Measurements from ENCODE around the gene ZNF292.

ZNF292 gene

GRCh38 chr6:87250019-87250418 lies 94.7 kb downstream of the ZNF292 start:
- H3K9me3 ChIP-seq (ENCODE audit: control insufficient read depth, insufficient read depth, low read length) = no peaks in the 10 kb centered on the region
- no peak overlapping the region for H3K9ac ChIP-seq (ENCODE audit: low read depth, low read length)
- peaks cover 15% of the 10 kb centered on the region for H3K36me3 ChIP-seq (ENCODE audit: insufficient read depth, low read length)
- H3K4me1 ChIP-seq (ENCODE audit: insufficient read depth, low read length) = no peaks in the 10 kb centered on the region

GRCh38 chr6:87251225-87251624 lies 95.9 kb downstream of the ZNF292 start:
- peaks cover 25% of the 10 kb centered on the region for H3K36me3 ChIP-seq (ENCODE audit: insufficient read depth, low read length)
- no peak overlapping the region for H3K9ac ChIP-seq (ENCODE audit: low read depth, low read length)
- no peaks in the 10 kb centered on the region for H3K4me1 ChIP-seq (ENCODE audit: insufficient read depth, low read length)
- H3K9me3 ChIP-seq (ENCODE audit: control insufficient read depth, insufficient read depth, low read length) = 0 out of 2 replicates have a peak, but pooled peaks cover 1% of the 10 kb centered on the region

GRCh38 chr6:87251725-87252124 lies 96.4 kb downstream of the ZNF292 start:
- H3K9me3 ChIP-seq (ENCODE audit: control insufficient read depth, insufficient read depth, low read length) = 0 out of 2 replicates have a peak, but pooled peaks cover 3% of the 10 kb centered on the region
- H3K4me1 ChIP-seq (ENCODE audit: insufficient read depth, low read length) = no peaks in the 10 kb centered on the region
- H3K36me3 ChIP-seq (ENCODE audit: insufficient read depth, low read length) = peaks cover 27% of the 10 kb centered on the region
- no peak overlapping the region for H3K9ac ChIP-seq (ENCODE audit: low read depth, low read length)

DNA sequence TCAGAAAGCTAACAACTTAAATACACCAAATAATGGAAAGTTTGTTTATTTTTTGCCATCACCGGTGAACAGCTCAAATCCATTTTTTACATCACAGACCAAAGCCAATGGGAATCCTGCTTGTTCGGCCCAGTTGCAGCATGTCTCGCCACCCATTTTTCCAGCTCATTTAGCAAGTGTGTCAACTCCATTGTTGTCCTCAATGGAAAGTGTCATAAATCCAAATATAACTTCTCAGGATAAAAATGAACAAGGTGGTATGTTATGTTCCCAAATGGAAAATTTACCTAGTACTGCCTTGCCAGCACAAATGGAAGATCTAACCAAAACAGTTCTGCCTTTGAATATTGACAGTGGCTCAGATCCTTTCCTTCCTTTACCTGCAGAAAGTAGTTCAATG lies 101.7 kb downstream of the ZNF292 start:
- 0 out of 2 replicates have a peak, but pooled peaks cover 3% of the 10 kb centered on the region for H3K9me3 ChIP-seq (ENCODE audit: control insufficient read depth, insufficient read depth, low read length)
- H3K9ac ChIP-seq (ENCODE audit: low read depth, low read length) = no peak overlapping the region
- H3K36me3 ChIP-seq (ENCODE audit: insufficient read depth, low read length) = peaks cover 28% of the 10 kb centered on the region
- H3K4me1 ChIP-seq (ENCODE audit: insufficient read depth, low read length) = no peaks in the 10 kb centered on the region; the same call in 1 of the 2 replicates

GRCh38 chr6:87257565-87257964 lies 102.2 kb downstream of the ZNF292 start:
- peaks cover 28% of the 10 kb centered on the region for H3K36me3 ChIP-seq (ENCODE audit: insufficient read depth, low read length)
- H3K9ac ChIP-seq (ENCODE audit: low read depth, low read length) = no peak overlapping the region
- H3K4me1 ChIP-seq (ENCODE audit: insufficient read depth, low read length) = no peaks in the 10 kb centered on the region; the same call in 1 of the 2 replicates
- 0 out of 2 replicates have a peak, but pooled peaks cover 3% of the 10 kb centered on the region for H3K9me3 ChIP-seq (ENCODE audit: control insufficient read depth, insufficient read depth, low read length)

- H3K4me1 ChIP-seq (ENCODE audit: insufficient read depth, low read length) = no peaks in the 10 kb centered on the region; the same call in 1 of the 2 replicates
- H3K9ac ChIP-seq (ENCODE audit: low read depth, low read length) = no peak overlapping the region
- H3K9me3 ChIP-seq (ENCODE audit: control insufficient read depth, insufficient read depth, low read length) = 0 out of 2 replicates have a peak, but pooled peaks cover 3% of the 10 kb centered on the region
- peaks cover 28% of the 10 kb centered on the region for H3K36me3 ChIP-seq (ENCODE audit: insufficient read depth, low read length)
Observed at GRCh38 chr6:87257975-87258374, 102.6 kb downstream of the ZNF292 start.

DNA sequence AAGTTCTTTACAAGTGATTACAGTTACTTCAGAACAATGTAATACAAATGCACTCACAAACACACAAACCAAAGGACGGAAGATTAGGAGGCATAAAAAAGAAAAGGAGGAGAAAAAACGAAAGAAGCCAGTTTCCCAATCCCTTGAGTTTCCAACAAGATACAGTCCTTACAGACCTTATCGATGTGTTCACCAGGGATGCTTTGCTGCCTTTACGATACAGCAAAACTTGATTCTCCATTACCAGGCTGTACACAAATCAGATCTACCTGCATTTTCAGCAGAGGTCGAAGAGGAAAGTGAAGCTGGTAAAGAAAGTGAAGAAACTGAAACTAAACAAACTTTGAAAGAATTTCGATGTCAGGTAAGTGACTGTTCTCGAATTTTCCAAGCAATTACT lies 104.4 kb downstream of the ZNF292 start:
- Histone ChIP-seq H3K9ac (ENCODE audit: low read depth, low read length) (no peak overlapping the region), H3K36me3 (ENCODE audit: insufficient read depth, low read length) (peaks cover 24% of the 10 kb centered on the region), H3K4me1 (ENCODE audit: insufficient read depth, low read length) (no peaks in the 10 kb centered on the region; the same call in 1 of the 2 replicates), H3K9me3 (ENCODE audit: control insufficient read depth, insufficient read depth, low read length) (0 out of 2 replicates have a peak, but pooled peaks cover 3% of the 10 kb centered on the region)

DNA sequence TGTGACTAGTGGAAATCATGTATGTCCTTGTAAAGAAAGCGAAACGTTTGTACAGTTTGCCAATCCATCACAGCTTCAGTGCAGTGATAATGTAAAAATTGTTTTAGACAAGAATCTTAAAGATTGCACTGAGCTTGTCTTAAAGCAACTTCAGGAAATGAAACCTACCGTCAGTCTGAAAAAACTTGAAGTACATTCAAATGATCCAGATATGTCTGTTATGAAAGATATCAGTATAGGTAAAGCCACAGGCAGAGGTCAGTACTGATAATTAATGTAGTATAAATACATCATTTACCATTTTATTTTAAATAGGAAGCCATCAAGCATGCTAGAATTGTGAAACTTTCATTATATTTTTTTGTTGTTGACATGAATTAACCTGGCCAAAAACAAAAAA lies 106.2 kb downstream of the ZNF292 start:
- no peak overlapping the region for H3K9ac ChIP-seq (ENCODE audit: low read depth, low read length)
- no peaks in the 10 kb centered on the region; the same call in 1 of the 2 replicates for H3K4me1 ChIP-seq (ENCODE audit: insufficient read depth, low read length)
- no peaks in the 10 kb centered on the region for H3K9me3 ChIP-seq (ENCODE audit: control insufficient read depth, insufficient read depth, low read length)
- peaks cover 11% of the 10 kb centered on the region; the same call in 1 of the 2 replicates for H3K36me3 ChIP-seq (ENCODE audit: insufficient read depth, low read length)

DNA sequence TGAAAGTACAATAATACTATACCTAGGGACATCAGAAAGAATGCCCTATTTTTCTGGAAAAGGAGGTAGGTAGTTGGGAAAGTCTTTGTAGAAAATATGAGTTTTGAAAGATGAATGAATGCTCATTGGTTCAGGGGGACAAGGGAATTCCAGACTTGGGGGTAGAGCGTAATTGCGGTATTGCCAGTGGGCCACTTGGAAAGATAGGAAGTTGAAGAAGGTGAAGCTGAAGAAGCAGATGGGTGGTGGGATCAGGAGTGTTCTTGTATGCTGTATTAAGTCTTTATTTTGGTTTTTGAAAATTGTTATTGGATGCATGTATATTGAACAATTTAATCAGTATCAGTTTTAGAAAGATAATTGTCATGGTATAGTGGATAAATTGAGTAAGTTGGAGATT lies 109.1 kb downstream of the ZNF292 start:
- Histone ChIP-seq H3K9me3 (ENCODE audit: control insufficient read depth, insufficient read depth, low read length) (no peaks in the 10 kb centered on the region), H3K4me1 (ENCODE audit: insufficient read depth, low read length) (no peaks in the 10 kb centered on the region), H3K36me3 (ENCODE audit: insufficient read depth, low read length) (peaks cover 5% of the 10 kb centered on the region; the same call in 1 of the 2 replicates), H3K9ac (ENCODE audit: low read depth, low read length) (no peak overlapping the region)

DNA sequence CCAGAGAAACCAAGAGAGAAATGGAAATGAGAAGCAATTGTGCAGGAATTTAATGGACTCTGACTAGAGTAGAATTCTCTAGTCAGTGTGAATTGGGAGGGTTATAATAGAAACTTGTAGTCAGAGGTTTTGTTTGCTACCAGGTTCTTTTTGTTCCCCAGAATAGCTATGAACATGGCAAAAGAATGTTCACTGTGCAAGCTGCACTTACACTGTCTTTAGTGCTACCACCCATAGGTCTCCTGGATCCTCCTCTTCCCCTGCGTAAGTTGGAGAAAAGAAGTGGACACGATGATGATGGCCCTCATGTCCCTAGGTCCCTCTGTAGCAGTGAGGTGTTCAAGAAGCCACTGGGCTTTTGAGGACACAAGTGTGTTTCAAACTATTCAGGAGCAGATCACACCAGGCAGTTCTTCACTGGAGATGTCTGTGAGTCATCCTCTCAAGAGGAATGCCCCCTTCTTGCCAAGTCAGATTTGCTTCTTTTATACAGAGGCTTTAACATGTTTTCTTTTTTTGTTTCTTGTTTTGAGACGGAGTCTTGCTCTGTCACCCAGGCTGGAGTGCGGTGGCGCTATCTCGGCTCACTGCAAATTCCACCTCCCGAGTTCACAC lies 119.4 kb downstream of the ZNF292 start:
- no peaks in the 10 kb centered on the region for H3K9me3 ChIP-seq (ENCODE audit: control insufficient read depth, insufficient read depth, low read length)
- H3K36me3 ChIP-seq (ENCODE audit: insufficient read depth, low read length) = no peaks in the 10 kb centered on the region
- no peak overlapping the region for H3K9ac ChIP-seq (ENCODE audit: low read depth, low read length)
- no peaks in the 10 kb centered on the region for H3K4me1 ChIP-seq (ENCODE audit: insufficient read depth, low read length)

DNA sequence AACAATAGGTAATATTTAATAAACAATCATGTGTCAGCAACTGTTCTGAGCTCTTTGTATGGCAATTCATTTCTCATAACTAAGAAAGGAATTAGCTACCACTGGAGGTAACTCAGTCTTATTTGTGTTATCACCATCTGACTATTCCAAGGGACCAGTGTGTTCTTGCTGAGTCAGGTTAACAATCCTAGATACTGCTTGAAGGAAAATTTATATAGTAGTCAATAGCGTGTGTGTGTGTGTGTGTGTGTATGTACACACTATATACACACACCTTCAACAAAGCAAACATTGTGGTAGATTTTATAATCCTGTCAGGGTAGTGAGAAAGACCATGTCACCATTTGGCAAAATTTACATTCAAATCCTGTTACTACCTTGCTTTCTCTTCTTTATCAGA lies 121.3 kb downstream of the ZNF292 start:
- H3K4me1 ChIP-seq (ENCODE audit: insufficient read depth, low read length) = no peaks in the 10 kb centered on the region
- no peak overlapping the region for H3K9ac ChIP-seq (ENCODE audit: low read depth, low read length)
- H3K9me3 ChIP-seq (ENCODE audit: control insufficient read depth, insufficient read depth, low read length) = no peaks in the 10 kb centered on the region
- no peaks in the 10 kb centered on the region for H3K36me3 ChIP-seq (ENCODE audit: insufficient read depth, low read length)

- Histone ChIP-seq H3K36me3 (ENCODE audit: insufficient read depth, low read length) (no peaks in the 10 kb centered on the region), H3K9ac (ENCODE audit: low read depth, low read length) (no peak overlapping the region), H3K4me1 (ENCODE audit: insufficient read depth, low read length) (no peaks in the 10 kb centered on the region), H3K9me3 (ENCODE audit: control insufficient read depth, insufficient read depth, low read length) (no peaks in the 10 kb centered on the region)
Observed at GRCh38 chr6:87277123-87277522, 121.8 kb downstream of the ZNF292 start.

DNA sequence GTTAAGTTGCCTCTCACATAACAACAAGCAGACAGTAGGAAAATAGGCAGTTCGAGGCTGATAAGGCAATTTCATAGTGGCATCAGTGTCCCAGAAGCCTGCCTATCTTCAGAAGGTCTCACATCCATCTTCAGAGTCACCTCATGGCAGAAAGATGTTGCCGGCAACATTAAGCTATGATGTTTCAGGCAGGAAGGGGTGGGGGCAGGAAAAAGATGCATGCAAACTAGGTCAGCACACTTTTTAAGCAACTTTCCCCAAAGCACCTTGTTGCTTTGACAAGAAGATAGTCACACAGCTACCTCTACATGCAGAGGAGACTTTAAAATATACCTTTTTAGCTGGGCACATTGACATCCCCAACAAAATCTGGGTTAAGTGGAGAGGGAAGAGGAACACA lies 123.8 kb downstream of the ZNF292 start:
- no peaks in the 10 kb centered on the region for H3K9me3 ChIP-seq (ENCODE audit: control insufficient read depth, insufficient read depth, low read length)
- no peaks in the 10 kb centered on the region for H3K36me3 ChIP-seq (ENCODE audit: insufficient read depth, low read length)
- no peaks in the 10 kb centered on the region for H3K4me1 ChIP-seq (ENCODE audit: insufficient read depth, low read length)
- no peak overlapping the region for H3K9ac ChIP-seq (ENCODE audit: low read depth, low read length)

- no peaks in the 10 kb centered on the region for H3K9me3 ChIP-seq (ENCODE audit: control insufficient read depth, insufficient read depth, low read length)
- H3K4me1 ChIP-seq (ENCODE audit: insufficient read depth, low read length) = no peaks in the 10 kb centered on the region
- H3K36me3 ChIP-seq (ENCODE audit: insufficient read depth, low read length) = no peaks in the 10 kb centered on the region
- H3K9ac ChIP-seq (ENCODE audit: low read depth, low read length) = no peak overlapping the region
Observed at GRCh38 chr6:87281426-87281825, 126.1 kb downstream of the ZNF292 start.

- Histone ChIP-seq H3K36me3 (ENCODE audit: insufficient read depth, low read length) (no peaks in the 10 kb centered on the region), H3K9ac (ENCODE audit: low read depth, low read length) (no peak overlapping the region), H3K9me3 (ENCODE audit: control insufficient read depth, insufficient read depth, low read length) (no peaks in the 10 kb centered on the region), H3K4me1 (ENCODE audit: insufficient read depth, low read length) (no peaks in the 10 kb centered on the region; the same call in 1 of the 2 replicates)
Observed at GRCh38 chr6:87282743-87283142, 127.4 kb downstream of the ZNF292 start.
